Activated T-helper 2 cell treated with anti-CD3 and anti-CD28 coated beads, Interferon-gamma antibody, Interleukin-2, Interleukin-4, amounts not matched to agents 10 μg/mL and 5 μg/mL and 100 μg/mL, durations not matched to agents 14 hours and 24 hours and 36 hours (primary cell): Measurements from ENCODE around the gene NPFFR1. TPM values are rescaled to one million over a fixed set of nuclear protein-coding genes. Genes with fewer than 3 reads are reported as not detected.
"Not testable (repeated sequence)": the region's sequence is repeated elsewhere in the genome, so short reads cannot be mapped to it uniquely, and the experiment has no call there.

Experiments
- DNase-seq: peaks from one replicate; pipeline ENCODE4 v3.0.0; 2021; ENCODE audit warnings: low spot score
- H3K27ac Mint-ChIP-seq: one replicate; pipeline ENCODE4 v1.8.0; 2021; ENCODE audit warnings: mixed read lengths
- H3K27me3 Mint-ChIP-seq: one replicate; pipeline ENCODE4 v1.8.0; 2021; ENCODE audit warnings: low read depth, mixed read lengths
- H3K36me3 Mint-ChIP-seq: one replicate; pipeline ENCODE4 v1.8.0; 2021; ENCODE audit warnings: low read depth, mixed read lengths
- H3K4me1 Mint-ChIP-seq: one replicate; pipeline ENCODE4 v1.8.0; 2021; ENCODE audit warnings: low read depth, mixed read lengths
- H3K4me3 Mint-ChIP-seq: one replicate; pipeline ENCODE4 v1.8.0; 2021; ENCODE audit warnings: low read depth, mild to moderate bottlenecking, moderate library complexity, mixed read lengths
- H3K9me3 Mint-ChIP-seq: one replicate; pipeline ENCODE4 v1.8.0; 2021; ENCODE audit warnings: mixed read lengths
- intact Hi-C: fragments of 100-400 bp; cut with micrococcal nuclease; formaldehyde crosslinking; loops from one replicate; pipeline ENCODE4 v1.15.1; 2023
- total RNA-seq: library from RNA; stranded (reverse); gene quantifications from 2 replicates; pipeline ENCODE4 v1.2.3, GENCODE V29; 2022

The NPFFR1 gene
- total RNA-seq, 1 donor from 2014 or later = not detected

GRCh38 chr10:70271996-70272924 is 11.5 kb downstream of the NPFFR1 start:
- no peak for DNase-seq
- peaks cover 14% of the 10 kb centered on the region for H3K4me1 Mint-ChIP-seq
- H3K9me3 Mint-ChIP-seq = peaks cover 10% of the 10 kb centered on the region
- H3K27me3 Mint-ChIP-seq = peaks cover under 1% of the 10 kb centered on the region
- H3K27ac Mint-ChIP-seq = peak overlapping the region; percentile 40
- intact Hi-C loops = loop anchor here (2.0 to 5.0 kb wide), 2 partner anchors 83 to 110 kb away; no protein-coding TSS in a partner anchor
- H3K36me3 Mint-ChIP-seq = no peaks in the 10 kb centered on the region
- no peak overlapping the region for H3K4me3 Mint-ChIP-seq

GRCh38 chr10:70270952-70271351 is 12.9 kb downstream of the NPFFR1 start:
- no peaks in the 10 kb centered on the region for H3K36me3 Mint-ChIP-seq
- H3K27ac Mint-ChIP-seq = no peak overlapping the region
- peaks cover 9% of the 10 kb centered on the region for H3K9me3 Mint-ChIP-seq
- intact Hi-C loops = loop anchor here (5.0 kb wide), 1 partner anchor 109 kb away; no protein-coding TSS in a partner anchor
- H3K27me3 Mint-ChIP-seq = peaks cover 2% of the 10 kb centered on the region
- H3K4me1 Mint-ChIP-seq = peaks cover 19% of the 10 kb centered on the region
- no peak overlapping the region for H3K4me3 Mint-ChIP-seq
- no peak for DNase-seq

GRCh38 chr10:70269741-70270140 is 14.1 kb downstream of the NPFFR1 start:
- Mint-ChIP-seq H3K27ac (no peak overlapping the region), H3K27me3 (peaks cover 6% of the 10 kb centered on the region), H3K36me3 (no peaks in the 10 kb centered on the region), H3K4me1 (peaks cover 19% of the 10 kb centered on the region), H3K9me3 (no peaks in the 10 kb centered on the region), H3K4me3 (no peak overlapping the region)
- intact Hi-C loops = loop anchor here (5.0 kb wide), 1 partner anchor 107 kb away; no protein-coding TSS in a partner anchor
- DNase-seq = no peak

- Mint-ChIP-seq H3K36me3 (no peaks in the 10 kb centered on the region), H3K4me3 (no peak overlapping the region), H3K27me3 (peaks cover 11% of the 10 kb centered on the region), H3K4me1 (peaks cover 19% of the 10 kb centered on the region), H3K9me3 (no peaks in the 10 kb centered on the region), H3K27ac (no peak overlapping the region)
- intact Hi-C loops = no loop called here
- no peak for DNase-seq
Measured at GRCh38 chr10:70268376-70268775, 15.4 kb downstream of the NPFFR1 start.

- no peak for DNase-seq
- peaks cover 11% of the 10 kb centered on the region for H3K27me3 Mint-ChIP-seq
- no peak overlapping the region for H3K27ac Mint-ChIP-seq
- H3K36me3 Mint-ChIP-seq = no peaks in the 10 kb centered on the region
- H3K4me3 Mint-ChIP-seq = no peak overlapping the region
- peaks cover 11% of the 10 kb centered on the region for H3K4me1 Mint-ChIP-seq
- no peaks in the 10 kb centered on the region for H3K9me3 Mint-ChIP-seq
- intact Hi-C loops = no loop called here
Measured at GRCh38 chr10:70267161-70267933, 16.5 kb downstream of the NPFFR1 start.

GRCh38 chr10:70266701-70267100 is 17.1 kb downstream of the NPFFR1 start:
- DNase-seq = no peak
- no peak overlapping the region for H3K27ac Mint-ChIP-seq
- H3K27me3 Mint-ChIP-seq = peaks cover 14% of the 10 kb centered on the region
- H3K9me3 Mint-ChIP-seq = peaks cover 5% of the 10 kb centered on the region
- no peaks in the 10 kb centered on the region for H3K36me3 Mint-ChIP-seq
- intact Hi-C loops = no loop called here
- peaks cover 6% of the 10 kb centered on the region for H3K4me1 Mint-ChIP-seq
- H3K4me3 Mint-ChIP-seq = no peak overlapping the region

GRCh38 chr10:70266056-70266455 is 17.7 kb downstream of the NPFFR1 start:
- peaks cover 12% of the 10 kb centered on the region for H3K9me3 Mint-ChIP-seq
- no peak for DNase-seq
- no peak overlapping the region for H3K4me3 Mint-ChIP-seq
- H3K36me3 Mint-ChIP-seq = no peaks in the 10 kb centered on the region
- no peak overlapping the region for H3K27ac Mint-ChIP-seq
- peaks cover 6% of the 10 kb centered on the region for H3K4me1 Mint-ChIP-seq
- peaks cover 15% of the 10 kb centered on the region for H3K27me3 Mint-ChIP-seq
- intact Hi-C loops = no loop called here

- peaks cover 6% of the 10 kb centered on the region for H3K4me1 Mint-ChIP-seq
- peaks cover 15% of the 10 kb centered on the region for H3K27me3 Mint-ChIP-seq
- DNase-seq = no peak
- H3K9me3 Mint-ChIP-seq = peaks cover 16% of the 10 kb centered on the region
- no peak overlapping the region for H3K27ac Mint-ChIP-seq
- no peaks in the 10 kb centered on the region for H3K36me3 Mint-ChIP-seq
- H3K4me3 Mint-ChIP-seq = no peak overlapping the region
- intact Hi-C loops = no loop called here
Measured at GRCh38 chr10:70265032-70265689, 18.6 kb downstream of the NPFFR1 start.

- no peak overlapping the region for H3K27ac Mint-ChIP-seq
- H3K27me3 Mint-ChIP-seq = peaks cover 34% of the 10 kb centered on the region
- intact Hi-C loops = no loop called here
- H3K36me3 Mint-ChIP-seq = no peaks in the 10 kb centered on the region
- DNase-seq = no peak
- peaks cover under 1% of the 10 kb centered on the region for H3K4me1 Mint-ChIP-seq
- H3K9me3 Mint-ChIP-seq = peaks cover 16% of the 10 kb centered on the region
- H3K4me3 Mint-ChIP-seq = no peak overlapping the region
Measured at GRCh38 chr10:70260734-70261133, 23.1 kb downstream of the NPFFR1 start.

- Mint-ChIP-seq H3K36me3 (no peaks in the 10 kb centered on the region), H3K4me1 (peaks cover 4% of the 10 kb centered on the region), H3K27ac (no peak overlapping the region), H3K9me3 (peaks cover 16% of the 10 kb centered on the region), H3K27me3 (peaks cover 35% of the 10 kb centered on the region), H3K4me3 (no peak overlapping the region)
- no peak for DNase-seq
- intact Hi-C loops = no loop called here
Measured at GRCh38 chr10:70260259-70260658, 23.5 kb downstream of the NPFFR1 start.

GRCh38 chr10:70258216-70258615 is 25.6 kb downstream of the NPFFR1 start:
- no peak overlapping the region for H3K4me3 Mint-ChIP-seq
- no peak for DNase-seq
- no peak overlapping the region for H3K27ac Mint-ChIP-seq
- peaks cover 16% of the 10 kb centered on the region for H3K9me3 Mint-ChIP-seq
- peaks cover 43% of the 10 kb centered on the region for H3K27me3 Mint-ChIP-seq
- no peaks in the 10 kb centered on the region for H3K36me3 Mint-ChIP-seq
- intact Hi-C loops = no loop called here
- peaks cover 4% of the 10 kb centered on the region for H3K4me1 Mint-ChIP-seq

GRCh38 chr10:70257816-70258215 is 26.0 kb downstream of the NPFFR1 start:
- intact Hi-C loops = not testable (repeated sequence)
- Mint-ChIP-seq H3K27me3 (peaks cover 46% of the 10 kb centered on the region), H3K9me3 (peaks cover 16% of the 10 kb centered on the region)

More at GRCh38 chr10:70257816-70258215, 26.0 kb downstream of the NPFFR1 start:
- H3K27ac Mint-ChIP-seq, H3K36me3 Mint-ChIP-seq, H3K4me1 Mint-ChIP-seq, DNase-seq, H3K4me3 Mint-ChIP-seq: not testable (repeated sequence)
